Glomerular visceral epithelial cell (primary cell): ENCODE results near the gene PGAM5.

ENCODE experiments used
- DNase-seq: peaks from one replicate; pipeline ENCODE4 v3.0.0-alpha.2; 2016; ENCODE audit errors: extremely low spot score

The PGAM5 gene

GRCh38 chr12:132720606-132721345 lies 10.1 kb downstream of the PGAM5 start:
- no peak for DNase-seq

- no peak for DNase-seq
Observed at GRCh38 chr12:132723015-132723763, 12.5 kb downstream of the PGAM5 start.

GRCh38 chr12:132723764-132724140 lies 13.1 kb downstream of the PGAM5 start:
- no peak for DNase-seq

GRCh38 chr12:132724506-132725241 lies 14.0 kb downstream of the PGAM5 start:
- no peak for DNase-seq

- no peak for DNase-seq
Observed at GRCh38 chr12:132726386-132726785, 15.7 kb downstream of the PGAM5 start.

GRCh38 chr12:132727091-132727794 lies 16.6 kb downstream of the PGAM5 start:
- no peak for DNase-seq

GRCh38 chr12:132728502-132728901 lies 17.9 kb downstream of the PGAM5 start:
- DNase-seq, result no peak

- no peak for DNase-seq
Observed at GRCh38 chr12:132729541-132730320, 19.1 kb downstream of the PGAM5 start.

GRCh38 chr12:132730353-132730752 lies 19.7 kb downstream of the PGAM5 start:
- DNase-seq, result no peak

- DNase-seq, result no peak
Observed at GRCh38 chr12:132731574-132731973, 20.9 kb downstream of the PGAM5 start.

- DNase-seq, result no peak
Observed at GRCh38 chr12:132734206-132734605, 23.6 kb downstream of the PGAM5 start.

GRCh38 chr12:132735496-132735895 lies 24.9 kb downstream of the PGAM5 start:
- no peak for DNase-seq

- DNase-seq, result no peak
Observed at GRCh38 chr12:132736378-132736777, 25.7 kb downstream of the PGAM5 start.

GRCh38 chr12:132736913-132737312 lies 26.3 kb downstream of the PGAM5 start:
- DNase-seq, result no peak

GRCh38 chr12:132739600-132740312 lies 29.1 kb downstream of the PGAM5 start:
- no peak for DNase-seq

GRCh38 chr12:132740313-132740646 lies 29.6 kb downstream of the PGAM5 start:
- no peak for DNase-seq

- no peak for DNase-seq
Observed at GRCh38 chr12:132740652-132741051, 30.0 kb downstream of the PGAM5 start.

GRCh38 chr12:132741620-132742019 lies 31.0 kb downstream of the PGAM5 start:
- no peak for DNase-seq

- no peak for DNase-seq
Observed at GRCh38 chr12:132743831-132744230, 33.2 kb downstream of the PGAM5 start.

- no peak for DNase-seq
Observed at GRCh38 chr12:132746613-132747012, 36.0 kb downstream of the PGAM5 start.

- no peak for DNase-seq
Observed at GRCh38 chr12:132747395-132747794, 36.8 kb downstream of the PGAM5 start.
